ENCODE measurements around the gene NCOA1. TPM values are rescaled to one million over a fixed set of nuclear protein-coding genes. Genes with fewer than 3 reads are reported as not detected.

NCOA1 gene
- total and polyA plus RNA-seq, 10 of the 15 experiments (the other 5 are each of a cell fraction or from before 2014, with no cell fraction given) = 1.8 to 35.6 (median 6.1) TPM

GRCh38 chr2:24558781-24559472 is 67.9 kb downstream of the NCOA1 start:
- ChIA-PET POLR2A (no interaction called here), SMC1A (ENCODE audit: uncharacterized antibody, unreplicated experiment) (no interaction called here), RAD21 (ENCODE audit: unreplicated experiment) (no interaction called here), CTCF (interaction anchor here (0.7 kb wide), 1 partner anchor 39 kb away, joined by 3 read pairs; no protein-coding TSS in a partner anchor)
- intact Hi-C loops (cut with micrococcal nuclease; ENCODE audit: unreplicated experiment) (no loop called here), in situ Hi-C loops (cut with MboI) (no loop called here)
- ATAC-seq (no peak), FAIRE-seq (no peak), DNase-seq (ENCODE audit: low read depth, low spot score) (no peak)
- H3K9me3 ChIP-seq (replicated peaks; ENCODE audit: control insufficient read depth, insufficient read depth, low read length) = peaks cover 16% of the 10 kb centered on the region
- WGBS (ENCODE audit: insufficient coverage, insufficient replicate concordance, low lambda C conversion rate, missing lambda C conversion rate) = 94% methylated on average over 7 of the region's 7 CpGs
- TF ChIP-seq ZZZ3 (IDR thresholded peaks at IDR 0.05; ENCODE audit: control insufficient read depth, insufficient read length, low read depth) = no peak
- no peak for TF ChIP-seq SMAD5 (IDR thresholded peaks at IDR 0.05; ENCODE audit: low read depth)
- no peak for TF ChIP-seq SIX5 (IDR thresholded peaks at IDR 0.05; ENCODE audit: low read depth, low read length, severe bottlenecking)
- TF ChIP-seq SMARCA5 (IDR thresholded peaks at IDR 0.05) = no peak
- no peak for TF ChIP-seq JUNB (IDR thresholded peaks at IDR 0.05)
- no peak for TF ChIP-seq RELA (IDR thresholded peaks at IDR 0.05; ENCODE audit: borderline replicate concordance, partially characterized antibody)
- no peak for TF ChIP-seq NR2C1 (IDR thresholded peaks at IDR 0.05)
- TF ChIP-seq TAF1 (IDR thresholded peaks at IDR 0.05; ENCODE audit: borderline replicate concordance, low read depth, low read length) = no peak
- no peaks in the 10 kb centered on the region for H4K20me1 ChIP-seq (ENCODE audit: control insufficient read depth, insufficient read depth)
- no peaks in the 10 kb centered on the region for H3K4me1 ChIP-seq (ENCODE audit: control insufficient read depth, insufficient read depth, low read length)
- H2AFZ ChIP-seq (ENCODE audit: control insufficient read depth, low read depth, low read length) = no peak overlapping the region
- peaks cover 0 to 2% of the 10 kb centered on the region in 2 experiments; a peak in 3 of 4 replicates for H3K36me3 ChIP-seq (ENCODE audit: control insufficient read depth in 2 of 2, insufficient read depth in 2 of 2, low read length in 1 of 2)
- no peak overlapping the region for H3K9ac ChIP-seq (ENCODE audit: control insufficient read depth, insufficient read depth, low read length)
- no peaks in the 10 kb centered on the region for H3K79me2 ChIP-seq (ENCODE audit: control insufficient read depth, insufficient read depth, low read length)
- H3K4me2 ChIP-seq (ENCODE audit: control insufficient read depth, insufficient read depth) = no peak overlapping the region
- BruUV-seq (replicated peaks) = no TSS peak
- no peak overlapping the region for H3K27ac ChIP-seq (ENCODE audit: control insufficient read depth, insufficient read depth)
- no peaks in the 10 kb centered on the region for H3K27me3 ChIP-seq (replicated peaks in 1 of 2; ENCODE audit: control insufficient read depth in 2 of 2, insufficient read depth in 2 of 2, low read length in 1 of 2)
- no peak overlapping the region for H3K4me3 ChIP-seq

All from GM12878 (cell line).